ENCODE results near the gene SLC6A17.

Gene SLC6A17

DNA sequence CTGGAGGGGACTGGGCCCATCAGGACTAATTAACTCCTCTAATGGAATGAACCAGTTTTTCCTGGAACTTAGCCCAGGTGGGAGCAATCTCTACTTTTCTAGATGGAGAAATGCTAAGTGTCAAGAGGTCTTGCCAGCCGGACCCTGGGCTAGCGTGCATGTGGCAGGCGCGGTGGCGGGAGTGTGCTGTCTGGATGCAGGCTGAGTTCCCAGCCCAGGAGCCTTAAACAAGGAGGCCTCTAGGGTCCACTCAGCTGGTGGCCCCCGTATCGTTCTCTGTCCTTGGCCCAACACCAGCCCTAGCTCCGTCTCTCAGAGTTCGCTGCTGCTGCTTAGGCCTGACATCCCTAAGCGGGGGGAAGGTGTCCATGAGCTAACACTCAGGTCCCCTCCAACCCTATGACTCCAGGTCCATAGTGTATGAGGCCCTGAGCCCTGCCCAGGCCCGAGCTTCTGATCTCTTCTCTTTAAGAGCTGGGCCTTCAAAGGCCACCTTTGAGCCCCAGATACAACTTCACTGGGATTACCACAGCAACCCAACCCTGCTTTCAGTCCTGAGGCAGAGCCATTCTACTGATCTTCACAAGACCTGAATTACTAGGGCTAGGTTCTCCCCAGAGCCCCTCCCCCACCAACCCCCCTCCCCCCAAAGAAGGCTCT lies 56.1 kb downstream of the SLC6A17 start:
- no peak for DNase-seq

DNA sequence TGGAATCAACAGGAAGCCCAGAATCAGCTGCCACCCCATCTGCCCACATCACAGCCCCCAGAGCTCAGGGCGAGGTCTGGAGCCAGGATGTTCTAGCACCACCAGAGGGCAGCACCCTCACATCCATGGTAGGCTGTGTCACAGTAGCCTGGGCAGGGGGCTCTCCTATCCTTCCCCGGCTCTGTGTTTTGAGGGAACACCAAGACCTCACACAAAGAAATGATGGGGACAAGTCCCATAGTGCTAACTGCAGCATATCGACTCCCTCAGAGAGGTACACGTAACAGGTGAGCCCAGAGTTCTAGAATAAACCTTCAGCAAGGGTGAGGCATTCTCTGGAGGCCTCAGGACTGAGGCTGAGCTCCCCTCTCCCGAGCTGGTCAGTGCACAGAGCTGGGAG lies 57.5 kb downstream of the SLC6A17 start:
- peak; percentile 68 for DNase-seq

DNA sequence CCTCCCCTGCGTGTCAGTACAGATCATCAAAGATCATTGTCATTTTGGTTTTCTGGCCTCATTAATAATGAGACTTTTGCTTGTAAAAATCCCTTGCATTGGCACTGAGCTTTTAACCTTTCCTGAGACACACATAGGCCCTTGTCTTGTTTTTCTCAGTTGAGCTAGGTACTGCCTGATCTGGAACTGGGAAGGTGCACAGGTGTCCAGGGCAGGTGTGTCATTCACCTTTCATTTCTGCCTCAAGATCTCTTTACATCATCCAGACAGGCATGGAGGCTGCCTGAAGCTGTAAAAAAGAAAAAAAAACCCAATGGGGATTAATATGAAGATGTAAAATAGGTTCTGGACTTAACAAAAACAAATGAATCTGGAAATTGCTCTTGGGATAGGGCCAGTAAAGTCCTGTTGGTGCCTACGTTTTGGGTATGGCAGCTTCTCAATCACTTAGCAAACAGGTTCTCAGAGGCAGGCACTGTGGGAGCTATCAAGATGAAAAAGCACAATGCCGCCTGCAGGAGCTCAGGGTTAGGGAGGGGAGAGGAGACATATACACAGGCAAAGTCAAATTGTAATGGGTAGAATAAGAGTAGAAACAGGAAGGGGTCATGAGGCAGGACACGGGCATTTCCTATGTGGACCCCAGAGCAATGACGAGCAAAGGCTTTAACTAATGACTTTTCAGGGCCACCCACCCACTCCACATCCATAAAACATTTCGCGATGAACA lies 58.8 kb downstream of the SLC6A17 start:
- no peak for DNase-seq

DNA sequence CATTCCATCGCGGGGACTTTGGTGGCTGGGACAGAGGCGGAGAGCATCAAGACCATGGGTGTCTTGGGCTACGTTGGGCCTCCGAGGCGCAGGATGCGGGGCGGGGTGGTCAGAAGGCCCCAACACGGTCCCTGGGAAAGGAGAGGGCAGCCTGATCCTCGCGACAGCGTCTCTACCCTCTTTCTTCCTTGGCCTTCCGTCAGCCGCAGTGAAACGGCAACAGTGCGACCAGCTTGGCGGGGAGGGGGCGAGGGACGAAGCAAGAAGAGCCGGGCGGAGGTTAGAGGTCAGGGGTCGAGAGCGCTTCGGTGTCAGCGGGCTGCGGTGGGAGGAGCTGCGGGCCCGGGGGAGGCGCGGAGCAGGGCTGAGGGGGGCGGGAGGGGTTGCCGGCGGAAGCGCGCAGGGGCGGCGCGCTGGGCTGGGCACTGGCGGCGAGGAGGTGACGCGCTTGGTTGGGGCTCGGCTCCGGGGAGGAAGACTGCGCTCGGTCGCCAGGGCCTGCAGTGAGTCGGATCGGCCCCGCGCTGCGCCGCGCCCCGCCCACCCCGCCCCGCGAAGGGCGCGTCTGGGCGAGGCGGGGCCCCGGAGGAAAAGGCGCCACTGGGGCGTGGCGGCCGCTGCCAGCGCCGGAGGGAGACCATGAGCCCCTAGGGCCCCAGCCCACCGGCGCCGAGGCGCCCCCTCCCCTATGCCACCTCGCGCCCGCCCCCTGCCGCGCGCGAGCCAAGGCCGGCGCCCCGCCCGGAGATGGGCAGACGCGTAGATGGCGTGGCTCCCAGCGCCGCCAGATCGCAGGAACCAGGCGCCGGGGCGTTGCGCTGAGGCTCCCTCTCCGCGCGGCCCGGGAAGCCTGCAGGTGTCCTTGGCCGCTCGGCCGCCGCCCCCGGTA lies 59.7 kb downstream of the SLC6A17 start, which contains the start of gene KCNC4:
Gene KCNC4 (plus strand): TSS at position 600 of the 889 bp plus-strand sequence. CDS start 1,186 bp downstream, outside the sequence.
- peak; percentile 86 for DNase-seq

DNA sequence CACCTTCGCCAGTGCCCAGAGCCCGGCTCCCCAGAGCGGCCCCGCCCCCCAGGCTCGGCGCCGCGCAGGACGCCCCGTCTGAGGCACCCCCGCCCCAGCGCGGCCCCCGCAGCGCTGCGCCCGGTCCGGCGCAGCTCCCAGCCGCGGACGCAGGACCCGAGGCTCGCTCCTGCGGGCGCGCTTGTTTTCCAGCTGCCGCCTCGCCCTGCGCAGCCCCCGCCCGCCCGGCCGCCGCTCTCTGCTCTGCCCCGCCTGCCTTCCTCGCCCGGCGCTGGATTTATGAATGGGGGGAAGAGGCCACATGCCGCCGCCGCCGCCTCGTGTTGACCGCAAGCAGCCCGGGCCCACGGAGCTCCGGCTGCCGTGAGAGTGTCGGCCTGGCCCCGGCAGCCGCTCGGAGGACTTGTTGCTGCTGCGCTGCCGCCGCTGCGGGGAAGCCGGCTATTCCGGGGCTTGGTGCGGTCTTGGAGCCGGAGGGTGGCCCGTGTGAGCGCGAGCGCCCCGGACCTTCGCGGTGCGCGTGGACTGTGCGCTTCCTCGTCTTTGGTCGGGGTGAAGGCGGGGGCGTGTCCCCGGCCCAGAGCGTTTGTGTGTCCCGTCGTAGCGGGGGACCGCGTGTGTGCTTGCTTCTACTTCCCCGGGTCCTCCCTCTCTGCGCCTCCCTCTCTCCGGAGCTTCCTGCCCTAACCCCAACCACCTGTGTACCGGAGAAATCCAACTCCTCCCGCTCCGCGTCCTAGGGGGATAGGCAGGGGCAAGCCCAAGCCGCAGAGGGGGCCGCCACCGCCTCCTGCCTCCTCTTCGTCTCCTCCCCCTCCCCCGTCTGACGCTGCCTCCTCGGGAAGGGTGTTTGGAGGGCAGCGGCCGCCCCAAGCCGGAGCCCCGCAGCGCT lies 60.6 kb downstream of the SLC6A17 start:
- DNase-seq, result peak; percentile 31

DNA sequence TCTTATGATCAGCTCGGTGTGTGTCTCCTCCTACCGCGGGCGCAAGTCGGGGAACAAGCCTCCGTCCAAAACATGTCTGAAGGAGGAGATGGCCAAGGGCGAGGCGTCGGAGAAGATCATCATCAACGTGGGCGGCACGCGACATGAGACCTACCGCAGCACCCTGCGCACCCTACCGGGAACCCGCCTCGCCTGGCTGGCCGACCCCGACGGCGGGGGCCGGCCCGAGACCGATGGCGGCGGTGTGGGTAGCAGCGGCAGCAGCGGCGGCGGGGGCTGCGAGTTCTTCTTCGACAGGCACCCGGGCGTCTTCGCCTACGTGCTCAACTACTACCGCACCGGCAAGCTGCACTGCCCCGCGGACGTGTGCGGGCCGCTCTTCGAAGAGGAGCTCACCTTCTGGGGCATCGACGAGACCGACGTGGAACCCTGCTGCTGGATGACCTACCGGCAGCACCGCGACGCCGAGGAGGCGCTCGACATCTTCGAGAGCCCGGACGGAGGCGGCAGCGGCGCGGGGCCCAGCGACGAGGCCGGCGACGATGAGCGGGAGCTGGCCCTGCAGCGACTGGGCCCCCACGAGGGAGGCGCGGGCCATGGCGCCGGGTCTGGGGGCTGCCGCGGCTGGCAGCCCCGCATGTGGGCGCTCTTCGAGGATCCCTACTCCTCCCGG lies 61.3 kb downstream of the SLC6A17 start:
- DNase-seq, result no peak

DNA sequence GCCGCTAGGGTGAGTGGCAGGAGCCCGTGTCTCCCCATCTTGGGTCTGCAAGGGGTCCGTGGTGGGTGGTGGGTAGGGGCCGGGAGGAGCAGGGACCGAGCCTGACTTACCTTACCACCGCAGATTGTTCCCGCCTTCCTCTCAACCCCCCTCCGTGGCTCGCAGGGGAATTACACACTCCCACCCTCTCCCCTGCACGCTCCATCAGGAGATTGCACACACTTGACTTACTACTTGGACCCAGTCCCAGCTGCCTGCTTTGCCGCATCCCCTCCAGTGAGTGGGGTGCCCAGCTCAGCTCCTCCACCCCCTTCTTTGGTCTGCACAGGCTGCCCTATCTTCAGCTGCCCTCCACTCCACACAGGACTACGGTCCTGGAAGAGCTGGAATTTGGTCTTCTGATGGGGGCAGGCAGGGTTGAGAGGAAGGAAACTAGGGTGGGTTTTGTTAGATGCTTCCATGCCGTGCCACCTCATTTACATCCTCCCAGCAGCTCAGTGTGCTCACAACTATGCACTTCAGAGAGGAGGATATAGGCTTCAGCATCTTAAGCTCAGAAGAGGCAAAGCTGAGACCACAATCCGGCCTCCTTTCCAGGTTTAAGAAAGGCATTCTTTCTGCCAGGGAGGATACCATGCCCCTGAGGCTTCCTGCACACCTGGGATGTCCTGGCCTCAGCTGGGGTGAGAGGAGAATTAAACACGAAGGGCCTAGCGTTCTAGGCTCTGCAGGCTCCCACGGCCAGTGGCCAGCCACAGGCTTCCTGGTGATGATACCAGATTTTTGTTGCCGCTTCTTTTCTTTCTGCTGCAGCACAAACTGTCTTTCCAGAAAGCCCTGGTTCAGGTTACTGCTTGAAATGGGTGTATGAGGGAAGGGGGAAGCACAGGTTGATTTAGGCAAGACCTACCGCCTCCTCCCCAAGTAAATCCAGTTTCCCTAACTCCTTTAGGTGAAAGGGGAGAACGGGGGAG lies 62.2 kb downstream of the SLC6A17 start:
- DNase-seq, result peak; percentile 50

DNA sequence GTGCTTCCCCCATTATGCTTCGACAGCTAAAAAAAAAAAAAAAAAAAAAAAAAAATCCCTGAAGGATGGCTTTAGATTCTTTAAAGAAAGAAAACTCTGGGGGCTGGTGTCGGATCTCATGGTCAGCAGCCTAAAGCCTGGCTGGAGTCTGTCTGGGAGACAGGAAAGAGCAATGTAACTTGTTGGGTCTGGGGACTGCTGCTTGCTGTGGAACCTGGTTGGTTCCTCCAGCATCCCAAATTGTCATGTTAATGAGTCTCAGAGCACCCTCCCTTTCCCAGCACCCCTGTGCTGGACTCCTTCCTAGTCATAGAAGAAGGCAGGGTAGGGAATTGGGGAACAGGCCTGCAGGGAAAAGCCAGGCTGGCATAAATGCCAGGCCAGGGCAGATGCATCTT lies 62.8 kb downstream of the SLC6A17 start:
- no peak for DNase-seq

DNA sequence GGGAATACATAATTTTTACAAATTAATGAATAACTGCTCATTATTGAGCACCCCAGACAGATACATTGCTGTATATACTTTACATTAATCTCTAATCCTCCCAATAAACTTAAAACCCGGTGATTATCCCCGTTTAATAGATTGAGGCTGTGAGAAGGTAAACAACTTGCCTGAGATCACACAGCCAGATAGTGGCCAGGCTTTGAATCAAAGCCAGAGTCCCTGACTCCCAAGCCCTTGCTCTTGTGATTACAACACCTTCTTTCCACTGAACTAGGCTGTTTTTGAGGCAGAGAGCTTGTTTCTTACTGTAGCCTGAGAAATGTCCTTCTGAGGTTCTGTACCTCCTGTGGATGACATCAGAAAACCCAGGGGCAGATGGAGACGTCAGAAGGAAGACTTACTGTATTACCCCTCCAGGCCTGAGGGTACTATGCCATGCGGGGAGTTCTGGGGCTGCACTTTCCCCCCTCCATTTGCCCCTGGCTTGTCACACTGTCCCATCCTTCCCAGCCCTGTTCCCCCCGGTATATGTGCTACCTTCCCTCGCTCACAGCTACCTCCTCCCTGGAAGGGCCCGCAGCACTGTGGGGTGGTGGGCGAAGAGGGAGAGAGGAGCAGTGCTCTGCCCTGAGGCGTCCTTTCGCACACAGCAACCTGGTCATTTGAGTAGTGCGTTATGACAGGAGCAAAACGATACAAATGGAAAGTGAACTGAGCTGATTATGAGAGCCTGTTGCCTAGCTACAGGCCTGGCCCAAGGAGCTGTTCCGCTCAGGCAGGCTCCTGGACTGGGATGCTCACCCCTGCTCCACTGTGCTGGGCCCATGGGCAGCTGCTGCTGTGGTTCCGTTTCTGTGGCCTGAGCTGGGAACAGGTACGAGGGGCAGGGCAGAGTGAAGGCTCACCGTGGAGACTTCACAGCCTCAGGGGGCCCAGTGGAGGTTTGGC lies 64.4 kb downstream of the SLC6A17 start:
- no peak for DNase-seq

DNA sequence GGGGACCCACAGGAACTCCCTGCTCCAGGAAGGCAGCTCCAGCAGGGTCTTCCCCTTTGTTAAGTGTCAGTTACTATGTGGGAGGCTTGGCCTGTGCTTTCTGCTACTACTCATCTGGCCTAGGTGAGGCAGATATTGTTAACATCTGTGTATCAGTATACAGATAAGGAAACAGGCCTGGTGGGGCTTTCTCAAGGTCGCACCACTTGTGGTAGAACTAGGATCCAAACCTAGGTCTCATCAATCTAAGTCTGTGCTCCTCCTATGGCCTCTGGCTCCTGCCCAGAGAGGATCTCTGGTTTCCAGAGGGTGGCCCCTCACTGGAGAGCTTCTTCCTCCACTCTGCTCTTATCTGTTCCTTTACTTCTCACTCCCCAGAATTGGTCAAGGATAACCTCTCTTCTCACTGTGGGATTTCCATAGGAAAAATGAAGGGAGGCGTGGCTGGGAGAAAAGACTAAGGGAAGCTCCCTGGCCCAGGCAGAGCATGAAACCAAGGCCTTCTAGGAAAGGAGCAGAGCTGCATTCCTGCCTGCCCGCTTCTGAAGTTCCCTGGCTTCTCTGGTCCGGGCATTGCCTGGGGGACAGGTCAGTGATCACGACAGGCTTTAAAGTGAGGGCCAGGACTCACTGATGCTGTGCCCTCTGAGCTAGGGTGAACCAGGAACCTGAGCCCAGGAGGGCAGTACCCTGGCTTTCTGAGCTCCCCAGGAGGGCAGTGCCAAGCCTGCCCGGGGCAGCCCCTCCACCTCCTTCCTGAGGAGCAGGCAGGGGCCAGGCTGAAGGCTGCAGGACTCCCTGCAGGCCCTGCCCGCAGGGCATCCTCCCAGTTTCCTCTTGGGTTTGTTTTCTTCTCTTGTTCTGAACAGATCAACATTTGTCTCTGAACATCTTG lies 65.6 kb downstream of the SLC6A17 start:
- no peak for DNase-seq

DNA sequence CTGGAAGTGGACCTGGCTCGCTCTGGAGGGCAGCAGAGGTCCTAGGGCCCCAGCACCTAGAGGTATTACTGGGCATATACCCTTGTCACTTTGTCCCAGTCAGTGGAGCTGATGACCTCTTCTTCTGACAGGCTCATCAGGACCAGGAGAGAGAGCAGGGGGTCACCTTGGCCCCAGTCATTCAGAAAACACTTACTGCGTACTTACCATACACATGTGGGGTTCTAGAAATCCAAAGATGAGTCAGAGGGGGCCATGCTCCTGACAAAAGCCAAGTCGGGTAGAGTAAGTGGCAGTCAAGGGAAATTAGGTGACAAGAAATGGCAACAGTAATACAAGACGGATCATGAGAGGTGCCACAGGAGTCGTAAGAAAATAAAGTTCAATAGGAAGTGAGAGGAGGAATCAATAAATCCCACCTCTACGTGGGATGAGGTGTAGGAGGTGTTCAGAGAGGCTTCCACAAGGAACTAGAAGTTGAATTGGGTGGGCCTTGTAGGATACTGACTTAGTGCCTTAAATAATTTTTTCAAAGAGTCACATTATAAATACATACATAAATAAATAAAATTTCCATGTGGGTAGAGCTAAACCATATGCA lies 66.7 kb downstream of the SLC6A17 start:
- DNase-seq, result no peak

DNA sequence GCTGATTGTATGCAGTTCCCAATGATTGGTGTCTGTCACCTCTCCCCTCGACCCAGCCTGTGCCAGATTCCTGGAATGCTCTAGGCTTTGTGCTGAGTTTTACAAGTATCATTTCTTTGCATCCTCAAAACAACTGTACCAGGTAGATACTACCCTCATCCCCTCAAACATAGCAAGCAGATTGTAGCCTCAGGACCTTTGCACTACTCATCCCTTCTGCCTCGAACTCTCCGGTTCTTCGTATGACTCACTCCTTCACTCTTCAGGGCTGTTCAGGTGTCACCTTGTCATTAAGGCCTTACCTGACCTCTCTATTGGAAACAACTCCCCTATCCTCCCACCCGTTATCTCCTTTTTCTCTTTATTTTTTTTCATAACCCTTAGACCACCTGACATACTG lies 67.8 kb downstream of the SLC6A17 start:
- no peak for DNase-seq

DNA sequence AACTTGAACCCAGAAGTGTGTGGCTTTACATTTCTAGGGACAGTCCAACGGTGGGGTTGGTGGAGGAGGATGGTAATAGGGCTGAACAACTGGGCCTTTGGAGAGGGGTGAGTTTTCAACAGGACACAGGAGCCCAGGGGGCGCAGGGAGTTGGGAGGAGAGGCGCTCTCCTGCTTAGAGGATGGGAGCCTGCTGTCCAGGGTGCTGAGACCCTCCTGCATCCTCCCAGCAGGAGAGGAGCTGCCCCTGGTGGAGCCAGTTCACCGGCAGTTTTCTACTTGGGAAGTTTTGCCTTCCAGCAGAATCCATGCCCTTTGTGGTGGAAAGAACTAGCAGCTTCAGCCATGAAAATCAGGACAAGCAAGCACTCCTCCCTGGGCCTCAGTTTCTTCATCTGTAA lies 68.4 kb downstream of the SLC6A17 start:
- DNase-seq, result no peak

DNA sequence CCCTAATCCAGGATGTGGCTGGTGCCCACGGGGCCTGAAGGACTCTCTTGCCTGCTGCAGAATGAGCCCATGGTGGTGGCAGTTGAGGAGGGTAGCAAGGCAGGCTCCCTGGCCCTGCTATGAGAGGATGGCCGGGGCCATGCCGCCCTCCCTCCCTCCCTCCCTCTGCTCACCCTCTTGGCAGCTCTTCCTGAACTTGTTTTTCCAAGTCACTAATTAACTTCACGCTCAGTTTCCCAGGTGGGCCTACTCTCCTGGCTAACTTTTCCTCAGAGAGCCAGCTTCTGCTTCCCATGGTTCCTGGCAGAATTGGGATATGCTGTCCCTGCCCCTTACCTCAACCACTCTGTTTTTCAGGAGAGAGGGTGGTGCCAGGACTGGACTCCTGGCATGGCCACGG lies 70.0 kb downstream of the SLC6A17 start:
- DNase-seq, result no peak

DNA sequence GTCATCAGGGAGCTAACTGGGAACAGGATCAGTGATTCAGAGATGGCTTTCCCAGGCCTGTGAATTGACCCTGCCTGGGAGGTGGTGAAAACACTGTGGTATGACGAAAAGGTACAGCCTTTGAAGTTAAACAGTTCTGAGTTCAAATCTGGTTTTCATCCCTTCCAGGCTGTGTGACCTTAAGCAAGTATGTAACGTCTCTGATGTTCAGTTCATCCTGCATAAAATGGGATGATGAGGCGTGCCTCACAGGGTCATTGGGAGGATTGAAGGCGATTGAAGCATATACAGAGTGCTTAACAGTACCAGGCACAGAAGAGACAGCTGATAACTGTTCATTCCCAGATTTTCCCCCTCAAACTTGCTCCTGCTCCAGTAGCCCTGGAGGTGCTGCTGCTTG lies 70.8 kb downstream of the SLC6A17 start:
- DNase-seq, result no peak

DNA sequence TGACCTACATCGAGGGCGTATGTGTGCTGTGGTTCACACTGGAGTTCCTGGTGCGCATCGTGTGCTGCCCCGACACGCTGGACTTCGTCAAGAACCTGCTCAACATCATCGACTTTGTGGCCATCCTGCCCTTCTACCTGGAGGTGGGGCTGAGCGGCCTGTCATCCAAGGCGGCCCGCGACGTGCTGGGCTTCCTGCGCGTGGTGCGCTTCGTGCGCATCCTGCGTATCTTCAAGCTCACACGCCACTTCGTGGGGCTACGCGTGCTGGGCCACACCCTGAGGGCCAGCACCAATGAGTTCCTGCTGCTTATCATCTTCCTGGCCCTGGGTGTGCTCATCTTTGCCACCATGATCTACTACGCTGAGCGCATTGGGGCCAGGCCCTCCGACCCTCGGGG lies 72.8 kb downstream of the SLC6A17 start:
- DNase-seq, result no peak

DNA sequence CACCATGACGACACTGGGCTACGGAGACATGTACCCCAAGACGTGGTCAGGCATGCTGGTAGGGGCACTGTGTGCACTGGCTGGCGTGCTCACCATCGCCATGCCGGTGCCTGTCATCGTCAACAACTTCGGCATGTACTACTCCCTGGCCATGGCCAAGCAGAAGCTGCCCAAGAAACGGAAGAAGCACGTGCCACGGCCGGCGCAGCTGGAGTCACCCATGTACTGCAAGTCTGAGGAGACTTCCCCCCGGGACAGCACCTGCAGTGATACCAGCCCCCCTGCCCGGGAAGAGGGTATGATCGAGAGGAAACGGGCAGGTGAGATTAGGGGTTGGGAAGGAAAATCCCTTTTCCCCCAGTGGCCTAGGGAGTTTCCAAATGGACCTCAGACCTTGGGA lies 73.3 kb downstream of the SLC6A17 start:
- DNase-seq, result no peak
